H9 (cell line): ENCODE data around the gene ZNF358. TPM values are rescaled to one million over a fixed set of nuclear protein-coding genes. Genes with fewer than 3 reads are reported as not detected.

Experiments used
- DNase-seq: peaks from one replicate; pipeline ENCODE4 v3.0.0-alpha.2; 2017
- H2AFZ ChIP-seq: one replicate; pipeline ENCODE4 v1.6.1; 2013; ENCODE audit warnings: mild to moderate bottlenecking, low read length, control low read depth, moderate library complexity
- H2AK5ac ChIP-seq: 2 replicates; pipeline ENCODE4 v1.6.1; 2013; ENCODE audit warnings: low read length, control low read depth, mixed read lengths; ENCODE audit not compliant: insufficient read length
- H2BK120ac ChIP-seq: one replicate; pipeline ENCODE4 v1.6.1; 2013; ENCODE audit warnings: low read depth, mild to moderate bottlenecking, low read length, control low read depth, inconsistent platforms; ENCODE audit not compliant: poor library complexity, severe bottlenecking
- H2BK12ac ChIP-seq: 2 replicates; pipeline ENCODE4 v1.6.1; 2013; ENCODE audit warnings: low read length, control low read depth, mixed read lengths, low read depth; ENCODE audit not compliant: insufficient read length
- H2BK15ac ChIP-seq: 2 replicates; pipeline ENCODE4 v1.6.1; 2013; ENCODE audit warnings: low read depth, low read length, control low read depth
- H2BK20ac ChIP-seq: one replicate; pipeline ENCODE4 v1.6.1; 2013; ENCODE audit warnings: low read depth, mild to moderate bottlenecking, low read length, control low read depth, inconsistent platforms; ENCODE audit not compliant: poor library complexity, severe bottlenecking
- H2BK5ac ChIP-seq: 2 replicates; pipeline ENCODE4 v1.6.1; 2013; ENCODE audit warnings: low read length, control low read depth, mixed read lengths; ENCODE audit not compliant: insufficient read length
- H3K14ac ChIP-seq: 2 replicates; pipeline ENCODE4 v1.6.1; 2013; ENCODE audit warnings: low read length, control low read depth; ENCODE audit not compliant: insufficient read depth
- H3K18ac ChIP-seq: 2 replicates; pipeline ENCODE4 v1.6.1; 2013; ENCODE audit warnings: low read depth, mild to moderate bottlenecking, mixed read lengths, low read length, control low read depth; ENCODE audit not compliant: insufficient read length
- H3K23ac ChIP-seq: 2 replicates; pipeline ENCODE4 v1.6.1; 2013; ENCODE audit warnings: low read length, control low read depth, mixed read lengths, low read depth; ENCODE audit not compliant: insufficient read length
- H3K23me2 ChIP-seq: 2 replicates; pipeline ENCODE4 v1.6.1; 2013; ENCODE audit warnings: low read depth, mild to moderate bottlenecking, mixed read lengths, low read length, control low read depth; ENCODE audit not compliant: insufficient read length, poor library complexity, severe bottlenecking
- H3K27ac ChIP-seq: 2 replicates; pipeline ENCODE4 v1.5.1; 2013; ENCODE audit warnings: low read length, control low read depth, mixed read lengths, low read depth; ENCODE audit not compliant: insufficient read length
- H3K27me3 ChIP-seq: 2 replicates; pipeline ENCODE4 v1.6.1; 2013; ENCODE audit warnings: low read length, control low read depth, inconsistent platforms; ENCODE audit not compliant: insufficient read depth
- H3K4ac ChIP-seq: 2 replicates; pipeline ENCODE4 v1.6.1; 2013; ENCODE audit warnings: low read depth, mild to moderate bottlenecking, control low read depth, inconsistent platforms, low read length, moderate library complexity
- H3K4me1 ChIP-seq: 2 replicates; pipeline ENCODE4 v1.6.1; 2013; ENCODE audit warnings: low read length, control low read depth, inconsistent platforms; ENCODE audit not compliant: insufficient read depth
- H3K4me2 ChIP-seq: 2 replicates; pipeline ENCODE4 v1.6.1; 2013; ENCODE audit warnings: low read length, control low read depth, mixed read lengths; ENCODE audit not compliant: insufficient read length, insufficient read depth
- H3K56ac ChIP-seq: 2 replicates; pipeline ENCODE4 v1.6.1; 2013; ENCODE audit warnings: low read depth, mild to moderate bottlenecking, mixed read lengths, low read length, control low read depth; ENCODE audit not compliant: insufficient read length
- H3K79me1 ChIP-seq: 2 replicates; pipeline ENCODE4 v1.6.1; 2013; ENCODE audit warnings: low read depth, mild to moderate bottlenecking, moderate library complexity, low read length, control low read depth, inconsistent platforms; ENCODE audit not compliant: insufficient read depth, poor library complexity, severe bottlenecking
- H3K79me2 ChIP-seq: 2 replicates; pipeline ENCODE4 v1.6.1; 2013; ENCODE audit warnings: low read length, control low read depth, inconsistent platforms; ENCODE audit not compliant: insufficient read depth
- H3K9ac ChIP-seq: 2 replicates; pipeline ENCODE4 v1.6.1; 2013; ENCODE audit warnings: low read length, control low read depth, mixed read lengths; ENCODE audit not compliant: insufficient read length; ENCODE audit errors: extremely low read depth
- H3K9me3 ChIP-seq: one replicate; pipeline ENCODE4 v1.6.1; 2013; ENCODE audit warnings: low read depth, low read length, inconsistent platforms; ENCODE audit not compliant: control insufficient read depth
- H3T11ph ChIP-seq: one replicate; pipeline ENCODE4 v1.6.1; 2013; ENCODE audit warnings: mild to moderate bottlenecking, low read length, control low read depth, inconsistent platforms
- H4K20me1 ChIP-seq: one replicate; pipeline ENCODE4 v1.6.1; 2013; ENCODE audit not compliant: control insufficient read depth, insufficient read length, insufficient read depth
- H4K5ac ChIP-seq: 2 replicates; pipeline ENCODE4 v1.6.1; 2013; ENCODE audit warnings: low read depth, mild to moderate bottlenecking, mixed read lengths, low read length, control low read depth; ENCODE audit not compliant: insufficient read length
- H4K8ac ChIP-seq: replicated peaks from 2 replicates; pipeline ENCODE4 v1.6.1; 2013; ENCODE audit warnings: low read length, control low read depth, mixed read lengths, low read depth; ENCODE audit not compliant: insufficient read length
- H4K91ac ChIP-seq: 2 replicates; pipeline ENCODE4 v1.6.1; 2013; ENCODE audit warnings: low read depth, mild to moderate bottlenecking, moderate library complexity, mixed read lengths, low read length, control low read depth; ENCODE audit not compliant: insufficient read length
- H3K27ac Mint-ChIP-seq, 3 experiments: 2 replicates in 2 of 3; 3 replicates in 1 of 3; pipeline ENCODE4 v1.8.0; 2020 to 2021; ENCODE audit warnings: mixed read lengths in 3 of 3, mild to moderate bottlenecking in 1 of 3, moderate library complexity in 1 of 3
- H3K27me3 Mint-ChIP-seq: 2 replicates; pipeline ENCODE4 v1.8.0; 2021; ENCODE audit warnings: low read depth, mild to moderate bottlenecking, moderate library complexity, mixed read lengths
- H3K36me3 Mint-ChIP-seq, 3 experiments: 2 replicates in 2 of 3; 3 replicates in 1 of 3; pipeline ENCODE4 v1.8.0; 2020 to 2021; ENCODE audit warnings: low read depth in 3 of 3, mixed read lengths in 3 of 3; ENCODE audit not compliant: insufficient read depth in 1 of 3
- H3K4me1 Mint-ChIP-seq, 2 experiments: 2 replicates each; pipeline ENCODE4 v1.8.0; 2020; ENCODE audit warnings: mixed read lengths in 2 of 2
- H3K4me3 Mint-ChIP-seq, 2 experiments: 2 replicates in 1 of 2; 3 replicates in 1 of 2; pipeline ENCODE4 v1.8.0; 2020 to 2021; ENCODE audit warnings: mild to moderate bottlenecking in 2 of 2, mixed read lengths in 2 of 2, moderate library complexity in 1 of 2
- H3K9me3 Mint-ChIP-seq, 2 experiments: 2 replicates in 1 of 2; 3 replicates in 1 of 2; pipeline ENCODE4 v1.8.0; 2020; ENCODE audit warnings: mild to moderate bottlenecking in 2 of 2, mixed read lengths in 2 of 2, moderate library complexity in 1 of 2
- WGBS: extraction: QIAGEN DNeasy Blood & Tissue Kit; methylation state at CpG from one replicate; pipeline ENCODE4 v1.1.7; 2013; ENCODE audit warnings: missing lambda C conversion rate, low lambda C conversion rate, mixed read lengths; ENCODE audit not compliant: insufficient read length; ENCODE audit errors: extremely low coverage; 5-methylcytosine and 5-hydroxymethylcytosine counted together
- total RNA-seq: library from RNA; stranded (reverse); gene quantifications from 2 replicates; pipeline ENCODE4 v1.2.1, GENCODE V29; 2021
- TF ChIP-seq, protein P1 (sequence below): fragments of 200-600 bp; sonication (generic); conservative IDR thresholded peaks from 3 replicates; pipeline ENCODE4 v1.8.0; 2021; ENCODE audit warnings: antibody characterized with exemption, mild to moderate bottlenecking

ZNF358 gene
- total RNA-seq, 1 experiment from 2014 or later: 40.5 TPM

DNA sequence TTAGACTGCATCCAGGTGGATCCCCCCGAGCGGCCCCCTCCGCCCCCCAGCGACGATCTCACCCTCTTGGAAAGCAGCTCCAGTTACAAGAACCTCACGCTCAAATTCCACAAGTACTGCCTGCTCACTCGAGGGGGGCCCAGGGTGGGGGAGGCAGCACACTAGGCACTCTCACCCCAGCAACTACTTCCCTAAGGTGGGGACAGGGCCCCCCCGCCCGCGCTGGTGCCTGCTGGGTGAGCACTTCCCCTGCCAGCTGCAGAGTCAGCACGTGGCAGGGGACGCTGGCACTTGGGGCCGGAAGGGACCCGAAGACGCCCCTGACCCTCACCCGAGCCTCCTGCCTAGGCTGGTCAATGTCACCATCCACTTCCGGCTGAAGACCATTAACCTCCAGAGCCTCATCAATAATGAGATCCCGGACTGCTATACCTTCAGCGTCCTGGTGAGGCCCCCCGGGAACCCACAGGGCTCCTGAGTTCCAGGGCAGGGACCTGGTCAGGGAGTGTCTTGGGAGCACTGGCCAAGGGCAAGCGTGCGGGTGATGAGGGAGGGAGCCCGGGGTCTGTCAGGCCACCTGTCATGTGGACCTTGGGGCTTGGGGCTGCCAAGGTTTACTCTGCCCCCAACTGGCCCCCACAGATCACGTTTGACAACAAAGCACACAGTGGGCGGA, 11.8 kb downstream of the ZNF358 start:
- H3K4me1 ChIP-seq: no peaks in the 10 kb centered on the region; the same call in 1 of the 2 replicates
- no peak overlapping the region for H3K23ac ChIP-seq
- no peak overlapping the region for H4K8ac ChIP-seq
- no peak overlapping the region for H2BK20ac ChIP-seq
- no peak overlapping the region for H2BK120ac ChIP-seq
- Mint-ChIP-seq H3K27me3 (no peaks in the 10 kb centered on the region), H3K36me3 (peaks cover 4 to 26% (median 24%) of the 10 kb centered on the region in 3 experiments; a peak in 6 of 7 replicates), H3K4me3 (no peak overlapping the region), H3K4me1 (no peaks in the 10 kb centered on the region), H3K9me3 (no peaks in the 10 kb centered on the region), H3K27ac (no peak overlapping the region)
- H2BK5ac ChIP-seq: no peak overlapping the region
- H2BK12ac ChIP-seq: no peak overlapping the region
- WGBS: no CpG with 5 or more reads among the region's 25 CpGs
- no peak overlapping the region for H4K5ac ChIP-seq
- H2AK5ac ChIP-seq: no peak overlapping the region
- no peak overlapping the region for H3K4ac ChIP-seq
- no peak overlapping the region for H3K4me2 ChIP-seq
- H3K14ac ChIP-seq: no peak overlapping the region
- no peak overlapping the region for H3K27ac ChIP-seq
- no peaks in the 10 kb centered on the region for H3K27me3 ChIP-seq
- H2AFZ ChIP-seq: no peak overlapping the region
- no peaks in the 10 kb centered on the region for H4K20me1 ChIP-seq
- H3K18ac ChIP-seq: no peak overlapping the region
- H3K23me2 ChIP-seq: peaks cover 9% of the 10 kb centered on the region
- H2BK15ac ChIP-seq: no peak overlapping the region
- H4K91ac ChIP-seq: no peak overlapping the region
- H3K9me3 ChIP-seq: no peaks in the 10 kb centered on the region
- no peaks in the 10 kb centered on the region for H3K79me2 ChIP-seq
- no peak overlapping the region for H3K9ac ChIP-seq
- no peak for DNase-seq
- no peaks in the 10 kb centered on the region for H3K79me1 ChIP-seq
- TF ChIP-seq, protein P1, sequence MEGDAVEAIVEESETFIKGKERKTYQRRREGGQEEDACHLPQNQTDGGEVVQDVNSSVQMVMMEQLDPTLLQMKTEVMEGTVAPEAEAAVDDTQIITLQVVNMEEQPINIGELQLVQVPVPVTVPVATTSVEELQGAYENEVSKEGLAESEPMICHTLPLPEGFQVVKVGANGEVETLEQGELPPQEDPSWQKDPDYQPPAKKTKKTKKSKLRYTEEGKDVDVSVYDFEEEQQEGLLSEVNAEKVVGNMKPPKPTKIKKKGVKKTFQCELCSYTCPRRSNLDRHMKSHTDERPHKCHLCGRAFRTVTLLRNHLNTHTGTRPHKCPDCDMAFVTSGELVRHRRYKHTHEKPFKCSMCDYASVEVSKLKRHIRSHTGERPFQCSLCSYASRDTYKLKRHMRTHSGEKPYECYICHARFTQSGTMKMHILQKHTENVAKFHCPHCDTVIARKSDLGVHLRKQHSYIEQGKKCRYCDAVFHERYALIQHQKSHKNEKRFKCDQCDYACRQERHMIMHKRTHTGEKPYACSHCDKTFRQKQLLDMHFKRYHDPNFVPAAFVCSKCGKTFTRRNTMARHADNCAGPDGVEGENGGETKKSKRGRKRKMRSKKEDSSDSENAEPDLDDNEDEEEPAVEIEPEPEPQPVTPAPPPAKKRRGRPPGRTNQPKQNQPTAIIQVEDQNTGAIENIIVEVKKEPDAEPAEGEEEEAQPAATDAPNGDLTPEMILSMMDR: no peak
- no peak overlapping the region for H3K56ac ChIP-seq
- no peak overlapping the region for H3T11ph ChIP-seq
